ENCODE data around the gene PKM. TPM values are rescaled to one million over a fixed set of nuclear protein-coding genes. Genes with fewer than 3 reads are reported as not detected.
A peak's percentile ranks its signal among the peaks of the same experiment; 100 is the strongest.

Gene PKM
- total and polyA plus RNA-seq, 9 of the 15 experiments (the other 6 are each of a cell fraction or from before 2014, with no cell fraction given) = 140 to 825 (median 383) TPM

- peak; percentile 19; the same call in 1 of the 2 replicates for TF ChIP-seq ZBTB40 (IDR thresholded peaks at IDR 0.05)
- TF ChIP-seq ZBTB40 (CRISPR knock-in tag; IDR thresholded peaks at IDR 0.05) = no peak
- no peak for TF ChIP-seq ZNF431 (CRISPR knock-in tag; IDR thresholded peaks at IDR 0.05)
- no peak for TF ChIP-seq ZNF280B (CRISPR knock-in tag; IDR thresholded peaks at IDR 0.05)
- no peak for TF ChIP-seq ZNF444 (CRISPR knock-in tag; IDR thresholded peaks at IDR 0.05)
- TF ChIP-seq CREB5 (CRISPR knock-in tag; IDR thresholded peaks at IDR 0.05) = no peak
Measured at GRCh38 chr15:72271895-72272212, 40.9 kb upstream of the PKM start (continued).
